Thyroid gland (tissue), 4 donors: Measurements from ENCODE around the gene ATP6V1D. TPM values are rescaled to one million over a fixed set of nuclear protein-coding genes. Genes with fewer than 3 reads are reported as not detected.
"Not testable (repeated sequence)": the region's sequence is repeated elsewhere in the genome, so short reads cannot be mapped to it uniquely, and the experiment has no call there.

Experiments
- DNase-seq, 2 donors: peaks; one replicate each; pipeline ENCODE4 v3.0.0-alpha.2; 2019
- H3K27ac ChIP-seq, 3 donors: fragments of 200-600 bp; sonication (generic); 1 replicate in 2 of 3; 2 replicates in 1 of 3; pipeline ENCODE4 v1.5.1; 2016 to 2019; ENCODE audit warnings: mild to moderate bottlenecking in 1 of 3, moderate library complexity in 1 of 3
- H3K27me3 ChIP-seq: fragments of 200-600 bp; sonication (generic); one replicate; pipeline ENCODE4 v1.5.1; 2019
- H3K36me3 ChIP-seq, 2 donors: fragments of 200-600 bp; sonication (generic); one replicate each; pipeline ENCODE4 v1.5.1; 2016 to 2019
- H3K4me1 ChIP-seq, 2 donors: fragments of 200-600 bp; sonication (generic); one replicate each; pipeline ENCODE4 v1.5.1; 2017 to 2019
- H3K4me3 ChIP-seq, 3 donors: fragments of 200-600 bp; sonication (generic); replicated peaks in 1 of 3; 1 replicate in 2 of 3; 2 replicates in 1 of 3; pipeline ENCODE4 v1.5.1; 2016; ENCODE audit warnings: mild to moderate bottlenecking in 1 of 3
- H3K9me3 ChIP-seq: fragments of 200-600 bp; sonication (generic); one replicate; pipeline ENCODE4 v1.5.1; 2017
- CTCF ChIP-seq, 6 experiments: fragments of 200-600 bp in 3 of 6; fragments of 450-650 bp in 3 of 6; sonication (generic) in 3 of 6; IDR thresholded peaks; one replicate each; pipeline ENCODE4 v1.5.1; 2016 to 2019; ENCODE audit warnings: antibody characterized with exemption in 6 of 6, mild to moderate bottlenecking in 2 of 6, inconsistent platforms in 1 of 6, moderate library complexity in 1 of 6
- POLR2A ChIP-seq, 2 donors: fragments of 450-650 bp; IDR thresholded peaks; one replicate each; pipeline ENCODE4 v1.6.1; 2017; ENCODE audit warnings: antibody characterized with exemption in 2 of 2, mild to moderate bottlenecking in 2 of 2, moderate library complexity in 1 of 2
- WGBS, 2 donors: methylation state at CpG; one replicate each; pipeline ENCODE4 v1.1.5; 2017; 5-methylcytosine and 5-hydroxymethylcytosine counted together
- intact Hi-C: fragments of 100-400 bp; cut with DNase I; formaldehyde crosslinking; loops from one replicate; pipeline ENCODE4 v1.15.1; 2023
- total RNA-seq, 4 donors: library from RNA; depleted of rRNA; stranded (reverse); fragments of >200 nt; gene quantifications; one replicate each; pipeline ENCODE4 v1.2.3, GENCODE V29; 2016

Gene ATP6V1D
- total RNA-seq, 4 donors from 2014 or later: 123 to 220 (median 192) TPM

GRCh38 chr14:67345583-67345982 is 14.0 kb downstream of the ATP6V1D start:
- no peak for DNase-seq
- peaks cover 11 to 12% of the 10 kb centered on the region in 2 donors for H3K4me1 ChIP-seq
- TF ChIP-seq POLR2A (IDR thresholded peaks at IDR 0.05): no peak
- no peak for TF ChIP-seq CTCF (IDR thresholded peaks at IDR 0.05)
- H3K27me3 ChIP-seq: no peaks in the 10 kb centered on the region
- H3K27ac ChIP-seq: peak overlapping the region; percentile 25 to 61 (median 41)
- no peak overlapping the region for H3K4me3 ChIP-seq
- H3K36me3 ChIP-seq: peaks cover 43 to 60% of the 10 kb centered on the region in 2 donors
- intact Hi-C loops: no loop called here
- H3K9me3 ChIP-seq: no peaks in the 10 kb centered on the region

DNA sequence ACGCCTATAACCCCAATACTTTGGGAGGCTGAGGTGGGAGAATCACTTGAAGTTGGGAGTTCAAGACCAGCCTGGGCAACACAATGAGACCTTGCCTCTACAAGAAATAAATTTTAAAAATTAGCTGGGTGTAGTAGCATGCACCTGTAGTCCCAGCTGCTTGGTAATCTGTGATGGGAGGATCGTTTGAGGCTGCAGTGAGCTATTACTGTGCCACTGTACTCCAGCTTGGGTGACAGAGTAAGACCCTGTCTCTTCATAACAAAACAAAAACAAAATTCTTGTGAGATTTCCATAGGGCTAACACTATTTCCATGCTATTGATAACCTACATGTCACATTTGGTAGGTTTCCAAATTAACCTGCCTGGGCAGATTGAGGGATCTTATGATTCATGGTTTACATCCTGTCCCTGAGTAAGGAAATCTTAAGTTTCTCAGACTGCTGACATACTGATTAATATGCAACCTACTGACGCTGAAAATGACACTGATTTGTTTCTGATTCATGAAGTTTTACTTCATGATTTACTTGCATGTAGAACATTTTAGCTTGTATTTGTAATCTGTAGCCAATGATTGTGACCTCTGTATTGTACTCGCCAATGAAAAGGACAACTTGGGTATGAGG is 15.9 kb downstream of the ATP6V1D start:
- Histone ChIP-seq H3K9me3 (no peaks in the 10 kb centered on the region), H3K4me3 (no peak overlapping the region), H3K27ac (peak overlapping the region in 1 of 3 donors; percentile 13), H3K4me1 (peaks cover 11 to 12% of the 10 kb centered on the region in 2 donors), H3K27me3 (no peaks in the 10 kb centered on the region), H3K36me3 (peaks cover 35 to 49% of the 10 kb centered on the region in 2 donors)
- intact Hi-C loops: no loop called here
- 92 to 93% methylated on average over 4 of the region's 4 CpGs for WGBS, 2 donors
- no peak for DNase-seq
- TF ChIP-seq CTCF (IDR thresholded peaks at IDR 0.05): no peak
- TF ChIP-seq POLR2A (IDR thresholded peaks at IDR 0.05): no peak

DNA sequence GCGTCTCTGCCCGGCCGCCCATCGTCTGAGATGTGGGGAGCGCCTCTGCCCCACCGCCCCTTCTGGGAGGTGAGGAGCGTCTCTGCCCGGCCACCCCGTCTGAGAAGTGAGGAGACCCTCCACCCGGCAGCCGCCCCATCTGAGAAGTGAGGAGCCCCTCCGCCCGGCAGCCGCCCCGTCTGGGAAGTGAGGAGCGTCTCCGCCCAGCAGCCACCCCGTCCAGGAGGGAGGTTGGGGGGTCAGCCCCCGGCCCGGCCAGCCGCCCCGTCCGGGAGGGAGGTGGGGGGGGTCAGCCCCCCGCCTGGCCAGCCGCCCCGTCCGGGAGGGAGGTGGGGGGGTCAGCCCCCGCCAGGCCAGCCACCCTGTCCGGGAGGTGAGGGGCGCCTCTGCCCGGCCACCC is 18.4 kb downstream of the ATP6V1D start:
- H3K4me3 ChIP-seq, intact Hi-C loops, H3K27me3 ChIP-seq, DNase-seq, H3K9me3 ChIP-seq: not testable (repeated sequence)
- WGBS, 2 donors: 100% methylated on average over 2 to 3 of the region's 31 CpGs
- H3K4me1 ChIP-seq: peaks cover 11 to 13% of the 10 kb centered on the region in 2 donors
- H3K27ac ChIP-seq: peak overlapping the region in 1 of 3 donors; percentile 33
- H3K36me3 ChIP-seq: peaks cover 27 to 51% of the 10 kb centered on the region in 2 donors

GRCh38 chr14:67335781-67336180 is 23.8 kb downstream of the ATP6V1D start:
- H3K27me3 ChIP-seq: no peaks in the 10 kb centered on the region
- no peak for DNase-seq
- peaks cover 0 to 4% of the 10 kb centered on the region in 2 donors for H3K4me1 ChIP-seq
- WGBS, 2 donors: 93 to 95% methylated on average over 2 of the region's 2 CpGs
- H3K36me3 ChIP-seq: peaks cover 48 to 63% of the 10 kb centered on the region in 2 donors
- no peak overlapping the region for H3K27ac ChIP-seq
- no peak overlapping the region for H3K4me3 ChIP-seq
- no peaks in the 10 kb centered on the region for H3K9me3 ChIP-seq
- no peak for TF ChIP-seq POLR2A (IDR thresholded peaks at IDR 0.05)
- peak in 3 of 6 experiments; percentile 4 to 34 (median 24) for TF ChIP-seq CTCF (IDR thresholded peaks at IDR 0.05)
- intact Hi-C loops: no loop called here

GRCh38 chr14:67332468-67332867 is 27.1 kb downstream of the ATP6V1D start:
- no peaks in the 10 kb centered on the region for H3K9me3 ChIP-seq
- no peak overlapping the region for H3K27ac ChIP-seq
- no peak for TF ChIP-seq CTCF (IDR thresholded peaks at IDR 0.05)
- TF ChIP-seq POLR2A (IDR thresholded peaks at IDR 0.05): no peak
- H3K36me3 ChIP-seq: peaks cover 36 to 49% of the 10 kb centered on the region in 2 donors
- no peak overlapping the region for H3K4me3 ChIP-seq
- DNase-seq: no peak
- H3K4me1 ChIP-seq: no peaks in the 10 kb centered on the region
- WGBS, 2 donors: 96 to 97% methylated on average over 5 of the region's 5 CpGs
- intact Hi-C loops: no loop called here
- no peaks in the 10 kb centered on the region for H3K27me3 ChIP-seq
